GM21390 (cell line): Measurements from ENCODE around the gene MSL3B.

ENCODE experiments used
- ATAC-seq: cut with Tn5 transposase; IDR thresholded peaks from one replicate; pipeline ENCODE4 v1.9.1; 2021; ENCODE audit not compliant: unreplicated experiment

MSL3B gene

GRCh38 chr2:233818639-233819621 lies 49.3 kb downstream of the MSL3B start:
- no peak for ATAC-seq

GRCh38 chr2:233817995-233818638 lies 50.1 kb downstream of the MSL3B start:
- no peak for ATAC-seq

- ATAC-seq, result no peak
Observed at GRCh38 chr2:233817361-233817911, 50.8 kb downstream of the MSL3B start.

GRCh38 chr2:233816771-233817170 lies 51.4 kb downstream of the MSL3B start:
- ATAC-seq, result no peak

- ATAC-seq, result no peak
Observed at GRCh38 chr2:233816334-233816733, 51.9 kb downstream of the MSL3B start.

GRCh38 chr2:233815861-233816260 lies 52.3 kb downstream of the MSL3B start:
- ATAC-seq, result no peak
